HG03196 (cell line): Measurements from ENCODE around the gene DDR2.
"Not testable (repeated sequence)": the region's sequence is repeated elsewhere in the genome, so short reads cannot be mapped to it uniquely, and the experiment has no call there.

Experiments
- ATAC-seq: cut with Tn5 transposase; IDR thresholded peaks from one replicate; pipeline ENCODE4 v1.9.1; 2021; ENCODE audit not compliant: unreplicated experiment

DDR2 gene

GRCh38 chr1:162717548-162718184 lies 85.4 kb downstream of the DDR2 start:
- ATAC-seq = no peak

- no peak for ATAC-seq
These were observed 87.4 kb downstream of the DDR2 start for GRCh38 chr1:162719678-162720077.

DNA sequence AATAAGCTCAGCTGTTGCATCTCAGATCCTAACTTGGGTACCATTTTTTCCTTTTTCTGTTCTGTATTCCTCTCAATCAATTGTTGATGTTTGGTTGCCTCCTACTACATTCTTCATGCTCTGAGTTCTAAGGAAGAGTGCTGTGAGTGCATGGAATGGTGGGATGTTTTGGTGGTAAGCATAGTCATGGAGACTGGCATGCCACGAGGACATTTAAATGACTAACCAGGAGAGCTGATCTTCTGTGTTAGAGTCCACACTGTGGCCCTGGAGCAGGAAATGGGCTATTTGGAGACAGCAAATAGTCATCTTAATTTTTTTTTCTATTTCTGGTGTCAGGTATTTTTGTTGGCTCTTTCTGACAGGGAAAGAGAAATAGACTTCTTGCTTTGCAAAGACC lies 88.7 kb downstream of the DDR2 start:
- ATAC-seq = no peak

DNA sequence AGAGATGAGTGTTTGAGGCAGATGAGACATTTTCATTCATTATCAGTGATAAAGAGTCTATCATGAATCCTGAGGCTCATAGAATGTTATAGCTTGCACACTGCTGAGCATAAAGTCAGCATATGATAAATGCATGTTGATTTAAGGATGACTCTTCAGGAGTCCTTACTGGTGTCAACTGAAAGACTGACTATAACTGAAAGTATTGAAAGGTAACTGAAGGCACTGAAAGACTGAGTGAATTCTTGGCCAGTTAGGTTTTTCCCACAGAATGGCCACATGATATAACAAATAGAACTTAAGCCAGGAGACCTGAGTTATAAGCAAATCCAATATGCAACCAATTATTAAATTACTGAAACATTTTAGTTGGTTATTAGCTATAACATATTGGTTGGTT lies 89.2 kb downstream of the DDR2 start:
- ATAC-seq = no peak

GRCh38 chr1:162722036-162722435 lies 89.8 kb downstream of the DDR2 start:
- no peak for ATAC-seq

DNA sequence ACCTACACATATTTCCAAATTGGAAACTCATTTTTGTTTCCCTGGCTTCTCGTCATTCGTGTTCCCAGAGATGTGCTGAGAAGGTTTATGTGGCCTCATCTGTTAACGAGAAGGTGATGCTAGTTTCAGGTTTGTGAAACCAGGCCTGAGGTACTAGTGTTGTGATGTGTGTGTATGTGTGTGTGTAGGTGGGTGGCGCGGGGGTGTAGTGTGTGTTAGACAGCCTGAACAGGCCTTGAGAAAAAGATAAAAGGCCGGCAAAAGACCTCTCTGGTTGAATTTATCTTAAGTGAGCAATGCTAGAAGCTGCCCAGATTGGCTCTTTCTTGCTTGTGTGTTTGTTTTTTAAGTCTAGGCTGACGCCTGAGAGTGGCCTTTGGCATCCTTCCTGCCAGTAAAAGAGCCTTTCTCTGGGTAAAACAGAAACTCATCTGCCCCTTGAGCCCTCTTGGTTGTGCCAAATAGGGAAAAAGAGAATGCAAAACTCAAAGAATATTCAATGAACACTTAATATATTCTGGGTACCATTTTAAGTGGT lies 92.4 kb downstream of the DDR2 start:
- no peak for ATAC-seq

GRCh38 chr1:162725301-162725837 lies 93.1 kb downstream of the DDR2 start:
- ATAC-seq = no peak

- ATAC-seq = no peak
These were observed 94.3 kb downstream of the DDR2 start for GRCh38 chr1:162726555-162726954.

- ATAC-seq = not testable (repeated sequence)
These were observed 95.2 kb downstream of the DDR2 start for GRCh38 chr1:162727493-162727892.

DNA sequence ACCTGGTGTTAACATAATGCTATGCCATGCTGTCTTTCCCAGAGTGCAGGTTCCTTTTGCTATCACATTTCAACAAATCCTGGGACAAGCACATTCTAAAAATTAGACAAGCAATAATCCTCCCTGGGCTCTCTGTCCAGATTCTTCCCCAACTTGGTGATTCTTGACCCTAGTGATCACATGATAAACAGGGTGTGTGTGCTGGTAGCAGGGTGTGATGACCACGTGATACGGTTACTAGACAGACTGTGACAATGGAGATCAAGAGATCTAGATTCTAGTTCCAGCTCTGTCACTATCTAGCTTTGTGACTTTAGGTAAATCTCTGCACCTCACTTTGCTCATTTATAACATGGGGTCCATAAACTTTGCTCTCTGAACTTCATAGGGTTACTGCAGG lies 96.3 kb downstream of the DDR2 start:
- no peak for ATAC-seq

- ATAC-seq = not testable (repeated sequence)
These were observed 97.0 kb downstream of the DDR2 start for GRCh38 chr1:162729195-162729774.

GRCh38 chr1:162732094-162732493 lies 99.8 kb downstream of the DDR2 start:
- ATAC-seq = no peak

GRCh38 chr1:162732566-162733335 lies 100.5 kb downstream of the DDR2 start:
- no peak for ATAC-seq

GRCh38 chr1:162733336-162733590 lies 101.0 kb downstream of the DDR2 start:
- ATAC-seq = no peak

DNA sequence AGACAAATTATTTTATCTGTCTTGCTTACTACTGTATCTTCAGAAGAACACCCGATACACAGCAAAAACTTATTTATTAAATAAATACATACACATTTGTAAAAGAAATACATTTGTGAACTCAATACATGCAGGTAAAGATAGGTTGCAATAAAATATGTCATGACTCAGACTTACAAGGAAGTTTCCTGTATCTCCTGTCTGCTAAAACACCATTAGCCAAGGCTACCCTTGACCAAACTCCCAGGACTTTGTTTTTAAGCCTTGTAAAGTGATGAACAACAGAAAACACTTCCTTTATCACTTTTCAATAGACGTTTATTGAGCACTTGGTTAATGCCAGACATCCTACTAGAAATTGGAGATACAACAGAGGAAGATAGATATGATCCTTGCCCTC lies 101.8 kb downstream of the DDR2 start:
- no peak for ATAC-seq

DNA sequence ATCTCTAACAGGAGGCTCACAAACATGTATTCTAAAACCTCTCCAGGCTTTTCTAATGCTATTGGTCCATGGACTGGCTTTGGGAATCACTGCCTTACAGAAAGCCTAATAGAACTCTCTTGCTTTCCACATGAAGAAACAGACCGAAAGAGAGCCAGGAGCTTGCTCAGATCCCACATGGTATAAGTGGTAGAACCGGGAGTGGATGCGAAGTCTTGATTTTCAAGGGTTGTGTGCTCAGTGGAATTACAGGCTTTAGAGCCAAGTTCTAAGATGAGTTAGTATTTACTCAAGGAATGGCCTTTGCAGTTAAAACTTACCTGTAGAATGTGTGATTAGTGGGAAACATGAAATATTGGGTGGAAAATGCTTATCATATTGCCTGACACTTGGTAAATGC lies 103.9 kb downstream of the DDR2 start:
- ATAC-seq = no peak

- ATAC-seq = peak; percentile 69
These were observed 104.4 kb downstream of the DDR2 start for GRCh38 chr1:162736633-162737067.

DNA sequence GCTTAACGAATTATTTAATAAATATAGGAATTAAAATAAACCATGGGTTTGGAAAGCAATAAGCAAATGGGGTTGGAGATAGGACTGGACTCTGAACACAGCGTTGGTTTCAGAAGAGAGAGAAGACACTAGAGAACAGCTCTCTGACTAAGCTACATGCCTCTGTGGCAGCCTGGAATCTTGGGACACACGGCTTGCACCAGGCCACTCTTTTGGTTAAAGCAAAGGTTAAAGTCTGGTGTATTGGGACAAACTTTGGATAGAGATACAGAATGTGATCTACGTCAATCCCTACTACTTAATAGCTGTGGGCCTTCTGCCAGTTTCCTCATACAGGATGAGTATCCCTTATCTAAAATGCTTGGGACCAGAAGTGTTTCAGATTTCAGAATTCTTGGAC lies 108.5 kb downstream of the DDR2 start:
- ATAC-seq = no peak

DNA sequence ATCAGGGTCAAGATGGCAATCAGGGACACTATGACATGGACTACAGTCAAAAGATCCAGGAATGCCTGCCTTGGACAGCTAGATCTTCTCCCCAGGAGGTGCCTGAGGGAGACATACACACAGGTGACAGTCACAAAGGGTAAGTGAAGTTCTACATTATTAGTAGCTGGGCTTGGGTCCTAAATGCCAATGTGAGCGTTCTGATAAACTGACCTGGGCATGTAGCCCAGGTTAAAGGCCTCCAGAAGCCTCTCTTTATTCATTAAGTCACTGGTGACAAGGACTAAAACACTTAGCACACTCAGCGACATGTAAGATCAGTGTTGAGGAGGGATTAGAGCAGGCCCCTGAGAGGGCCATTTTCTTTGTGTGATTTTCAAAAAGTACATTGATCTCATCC lies 109.3 kb downstream of the DDR2 start:
- ATAC-seq = no peak

DNA sequence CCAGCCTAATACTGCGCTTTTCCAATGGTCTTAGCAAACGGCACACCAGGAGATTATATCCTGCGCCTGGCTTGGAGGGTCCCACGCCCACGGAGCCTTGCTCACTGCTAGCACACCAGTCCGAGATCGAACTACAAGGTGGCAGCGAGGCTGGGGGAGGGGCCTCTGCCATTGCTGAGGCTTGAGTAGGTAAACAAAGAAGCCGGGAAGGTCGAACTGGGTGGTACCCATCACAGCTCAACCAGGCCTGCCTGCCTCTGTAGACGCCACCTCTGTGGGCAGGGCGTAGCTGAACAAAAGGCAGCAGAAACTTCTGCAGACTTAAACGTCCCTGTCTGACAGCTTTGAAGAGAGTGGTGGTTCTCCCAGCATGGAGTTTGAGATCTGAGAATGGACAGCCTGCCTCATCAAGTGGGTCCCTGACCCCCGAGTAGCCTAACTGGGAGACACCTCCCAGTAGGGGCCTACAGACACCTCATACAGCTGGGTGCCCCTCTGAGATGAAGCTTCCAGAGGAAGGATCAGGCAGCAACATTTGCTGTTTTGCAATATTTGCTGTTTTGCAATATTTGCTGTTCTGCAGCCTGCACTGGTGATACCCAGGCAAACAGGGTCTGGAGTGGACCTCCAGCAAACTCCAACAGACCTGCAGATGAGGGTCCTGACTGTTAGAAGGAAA lies 114.1 kb downstream of the DDR2 start:
- not testable (repeated sequence) for ATAC-seq

DNA sequence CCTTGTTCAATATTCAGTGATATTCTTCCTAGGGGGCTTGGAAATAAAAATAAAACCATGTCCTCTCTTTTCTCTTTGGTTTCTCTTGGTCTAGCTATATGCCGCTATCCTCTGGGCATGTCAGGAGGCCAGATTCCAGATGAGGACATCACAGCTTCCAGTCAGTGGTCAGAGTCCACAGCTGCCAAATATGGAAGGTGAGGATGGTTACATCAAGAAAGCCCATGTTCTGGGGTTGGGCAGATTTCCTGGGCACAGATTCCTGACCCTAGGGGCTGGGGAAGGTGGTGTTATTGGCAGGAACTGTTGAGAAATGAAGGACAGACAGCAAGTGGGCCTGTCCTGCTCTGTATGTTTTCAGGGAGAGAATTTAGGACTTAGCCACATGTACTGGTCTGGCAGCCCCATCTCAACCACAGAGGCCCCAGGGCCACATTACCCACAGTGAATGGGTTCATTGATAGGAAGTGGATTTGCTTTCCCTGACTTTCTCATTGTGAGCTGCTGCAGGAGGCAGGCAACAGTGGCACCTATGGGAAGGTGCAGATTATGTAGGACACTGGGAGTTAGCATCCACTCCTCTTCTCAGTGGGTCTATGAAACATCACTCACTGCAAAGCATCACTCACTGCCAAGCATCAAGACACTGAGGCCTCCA lies 120.9 kb downstream of the DDR2 start:
- ATAC-seq = no peak
